MM.1S (cell line): ENCODE results near the gene KCTD7.

Source experiments
- CTCF ChIP-seq: fragments of 300-600 bp; sonication (generic); IDR thresholded peaks from 2 replicates; pipeline ENCODE4 v1.5.1; 2016; ENCODE audit warnings: antibody characterized with exemption, low read length, mixed read lengths
- EZH2 ChIP-seq: fragments of 300-600 bp; sonication (generic); optimal IDR thresholded peaks from 2 replicates; pipeline ENCODE3; 2017; ENCODE audit warnings: low read depth, mild to moderate bottlenecking, antibody characterized with exemption, low read length, mixed read lengths
- EZH2phosphoT487 ChIP-seq: fragments of 300-600 bp; sonication (generic); IDR thresholded peaks from 2 replicates; pipeline ENCODE4 v1.6.1; 2018; ENCODE audit warnings: antibody characterized with exemption, low read length

- TF ChIP-seq CTCF: no peak
- TF ChIP-seq EZH2: no peak
- no peak for TF ChIP-seq EZH2phosphoT487
These were observed 53.0 kb downstream of the KCTD7 start for GRCh38 chr7:66681491-66682349.
